ENCODE measurements around the gene CHRDL2.

DNA sequence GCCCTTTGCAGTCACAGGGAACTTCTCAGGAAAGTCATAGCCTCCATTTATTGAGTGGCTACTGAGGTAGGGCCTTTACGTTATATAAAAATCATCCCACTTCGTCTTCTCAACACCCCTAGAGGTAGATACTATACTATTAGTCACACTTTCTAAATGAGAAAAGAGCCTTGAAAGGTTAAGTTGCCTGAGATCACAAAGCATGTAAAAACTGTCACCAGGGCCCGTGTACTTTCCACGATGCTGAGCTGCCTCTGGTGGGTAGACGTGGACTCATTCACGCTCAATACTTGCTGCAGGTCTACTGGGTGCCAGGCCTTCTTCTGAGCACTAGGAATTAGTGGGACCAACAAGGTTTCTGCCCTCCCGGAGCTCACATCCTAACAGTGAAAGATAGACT is 16.3 kb downstream of the CHRDL2 start:
- TF ChIP-seq, protein P1, sequence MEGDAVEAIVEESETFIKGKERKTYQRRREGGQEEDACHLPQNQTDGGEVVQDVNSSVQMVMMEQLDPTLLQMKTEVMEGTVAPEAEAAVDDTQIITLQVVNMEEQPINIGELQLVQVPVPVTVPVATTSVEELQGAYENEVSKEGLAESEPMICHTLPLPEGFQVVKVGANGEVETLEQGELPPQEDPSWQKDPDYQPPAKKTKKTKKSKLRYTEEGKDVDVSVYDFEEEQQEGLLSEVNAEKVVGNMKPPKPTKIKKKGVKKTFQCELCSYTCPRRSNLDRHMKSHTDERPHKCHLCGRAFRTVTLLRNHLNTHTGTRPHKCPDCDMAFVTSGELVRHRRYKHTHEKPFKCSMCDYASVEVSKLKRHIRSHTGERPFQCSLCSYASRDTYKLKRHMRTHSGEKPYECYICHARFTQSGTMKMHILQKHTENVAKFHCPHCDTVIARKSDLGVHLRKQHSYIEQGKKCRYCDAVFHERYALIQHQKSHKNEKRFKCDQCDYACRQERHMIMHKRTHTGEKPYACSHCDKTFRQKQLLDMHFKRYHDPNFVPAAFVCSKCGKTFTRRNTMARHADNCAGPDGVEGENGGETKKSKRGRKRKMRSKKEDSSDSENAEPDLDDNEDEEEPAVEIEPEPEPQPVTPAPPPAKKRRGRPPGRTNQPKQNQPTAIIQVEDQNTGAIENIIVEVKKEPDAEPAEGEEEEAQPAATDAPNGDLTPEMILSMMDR (conservative IDR thresholded peaks at IDR 0.05; ENCODE audit: low read length) = no peak
- TF ChIP-seq EZH2phosphoT487 (IDR thresholded peaks at IDR 0.05; ENCODE audit: borderline replicate concordance) = no peak
